ENCODE data around the gene NACAD.
A peak's percentile ranks its signal among the peaks of the same experiment; 100 is the strongest.

NACAD gene

GRCh38 chr7:45073786-45074527 is 14.8 kb downstream of the NACAD start:
- TF ChIP-seq CTCF (IDR thresholded peaks at IDR 0.05; ENCODE audit: low read depth, low read length): no peak
- no peak for DNase-seq (ENCODE audit: low read depth in 2 of 2)
- no peak overlapping the region for H3K4me3 ChIP-seq (replicated peaks in 1 of 2; ENCODE audit: low read depth in 2 of 2, low read length in 2 of 2)

- H3K4me3 ChIP-seq (replicated peaks in 1 of 2; ENCODE audit: low read depth in 2 of 2, low read length in 2 of 2): no peak overlapping the region
- DNase-seq (ENCODE audit: low read depth in 2 of 2): no peak
- no peak for TF ChIP-seq CTCF (IDR thresholded peaks at IDR 0.05; ENCODE audit: low read depth, low read length)
Measured at GRCh38 chr7:45073031-45073785, 15.6 kb downstream of the NACAD start.

- H3K4me3 ChIP-seq (replicated peaks in 1 of 2; ENCODE audit: low read depth in 2 of 2, low read length in 2 of 2): no peak overlapping the region
- peak in 1 of 2 donors; percentile 11 for DNase-seq (ENCODE audit: low read depth in 2 of 2)
- no peak for TF ChIP-seq CTCF (IDR thresholded peaks at IDR 0.05; ENCODE audit: low read depth, low read length)
Measured at GRCh38 chr7:45072131-45073030, 16.4 kb downstream of the NACAD start.

DNA sequence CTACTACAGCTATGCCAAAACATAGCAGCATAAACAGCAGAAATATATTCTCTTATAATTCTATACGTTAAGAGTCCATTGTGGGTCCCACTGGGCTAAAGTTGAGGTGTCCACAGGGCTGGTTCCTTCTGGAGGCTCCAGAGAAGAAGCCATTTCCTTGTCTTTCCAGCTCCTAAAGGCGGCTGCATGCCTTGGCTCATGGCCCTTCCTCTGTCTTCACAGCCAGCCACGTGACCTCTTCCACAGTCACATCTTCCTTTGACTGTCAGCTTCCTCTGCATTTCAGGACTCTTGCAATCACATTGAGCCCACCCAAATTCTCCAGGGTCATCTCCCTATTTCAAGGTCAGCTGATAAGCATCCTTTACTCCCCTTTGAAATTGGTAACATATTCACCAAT is 17.2 kb downstream of the NACAD start:
- DNase-seq (ENCODE audit: low read depth in 2 of 2): peak in 1 of 2 donors; percentile 7
- no peak overlapping the region for H3K4me3 ChIP-seq (replicated peaks in 1 of 2; ENCODE audit: low read depth in 2 of 2, low read length in 2 of 2)
- TF ChIP-seq CTCF (IDR thresholded peaks at IDR 0.05; ENCODE audit: low read depth, low read length): no peak

DNA sequence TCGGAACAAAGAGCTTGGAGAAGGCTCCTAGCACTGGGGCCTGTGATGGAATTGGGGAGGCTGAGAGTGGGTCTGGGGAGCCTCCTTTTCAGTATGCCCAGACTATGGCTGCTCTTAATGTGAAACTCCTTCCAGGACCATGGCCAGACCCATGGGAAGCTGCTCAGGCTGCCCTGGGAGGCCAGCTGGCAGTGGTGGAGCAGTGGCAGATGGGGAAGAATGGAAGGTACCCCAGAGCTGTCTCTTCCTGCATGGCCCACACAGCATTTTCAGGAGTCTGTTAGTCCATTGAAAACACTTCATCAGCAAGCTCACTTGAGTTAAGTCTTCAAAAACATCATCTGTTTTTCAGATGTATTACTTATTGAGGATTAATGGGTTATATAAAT is 18.5 kb downstream of the NACAD start:
- no peak overlapping the region for H3K4me3 ChIP-seq (replicated peaks in 1 of 2; ENCODE audit: low read depth in 2 of 2, low read length in 2 of 2)
- no peak for DNase-seq (ENCODE audit: low read depth in 2 of 2)
- no peak for TF ChIP-seq CTCF (IDR thresholded peaks at IDR 0.05; ENCODE audit: low read depth, low read length)

GRCh38 chr7:45069444-45070253 is 19.1 kb downstream of the NACAD start:
- TF ChIP-seq CTCF (IDR thresholded peaks at IDR 0.05; ENCODE audit: low read depth, low read length): no peak
- no peak for DNase-seq (ENCODE audit: low read depth in 2 of 2)
- no peak overlapping the region for H3K4me3 ChIP-seq (replicated peaks in 1 of 2; ENCODE audit: low read depth in 2 of 2, low read length in 2 of 2)
